Activated CD8-positive, alpha-beta memory T cell treated with anti-CD3 and anti-CD28 coated beads, Interleukin-2, amount 50 U/mL, for 1 hour (primary cell): ENCODE data around the gene TIMD4.

Experiments
- DNase-seq: peaks from one replicate; pipeline ENCODE4 v3.0.0-alpha.2; 2020; ENCODE audit errors: extremely low read depth

TIMD4 gene

DNA sequence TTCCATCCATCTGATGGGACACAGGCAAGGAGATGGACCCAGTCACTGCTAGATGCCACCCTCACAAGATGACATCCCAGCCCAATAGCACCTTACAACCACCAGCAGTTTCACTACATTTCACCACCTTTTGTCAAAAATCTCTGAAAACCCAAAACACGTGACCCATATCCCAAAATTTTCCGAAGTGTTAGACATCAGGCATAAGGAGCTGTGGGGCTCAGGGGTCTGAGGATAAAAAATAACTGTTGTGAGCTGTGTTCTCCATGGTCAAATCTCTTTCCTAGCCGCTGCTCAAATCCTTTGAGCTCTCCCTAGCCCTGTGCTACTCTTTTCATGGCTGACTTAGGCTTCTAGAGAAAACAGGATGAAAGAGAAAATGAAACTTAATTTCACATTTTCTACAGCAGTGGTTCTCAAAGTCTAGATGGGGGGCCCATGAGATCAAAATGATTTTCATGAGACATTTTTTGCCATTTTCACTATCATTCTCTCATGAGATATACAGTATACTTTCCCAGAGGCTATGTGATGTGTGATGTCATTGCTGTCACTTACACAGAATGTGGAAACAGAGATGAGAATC, 40.7 kb downstream of the TIMD4 start:
- no peak for DNase-seq

GRCh38 chr5:156920861-156921431, 42.1 kb downstream of the TIMD4 start:
- DNase-seq, result no peak

DNA sequence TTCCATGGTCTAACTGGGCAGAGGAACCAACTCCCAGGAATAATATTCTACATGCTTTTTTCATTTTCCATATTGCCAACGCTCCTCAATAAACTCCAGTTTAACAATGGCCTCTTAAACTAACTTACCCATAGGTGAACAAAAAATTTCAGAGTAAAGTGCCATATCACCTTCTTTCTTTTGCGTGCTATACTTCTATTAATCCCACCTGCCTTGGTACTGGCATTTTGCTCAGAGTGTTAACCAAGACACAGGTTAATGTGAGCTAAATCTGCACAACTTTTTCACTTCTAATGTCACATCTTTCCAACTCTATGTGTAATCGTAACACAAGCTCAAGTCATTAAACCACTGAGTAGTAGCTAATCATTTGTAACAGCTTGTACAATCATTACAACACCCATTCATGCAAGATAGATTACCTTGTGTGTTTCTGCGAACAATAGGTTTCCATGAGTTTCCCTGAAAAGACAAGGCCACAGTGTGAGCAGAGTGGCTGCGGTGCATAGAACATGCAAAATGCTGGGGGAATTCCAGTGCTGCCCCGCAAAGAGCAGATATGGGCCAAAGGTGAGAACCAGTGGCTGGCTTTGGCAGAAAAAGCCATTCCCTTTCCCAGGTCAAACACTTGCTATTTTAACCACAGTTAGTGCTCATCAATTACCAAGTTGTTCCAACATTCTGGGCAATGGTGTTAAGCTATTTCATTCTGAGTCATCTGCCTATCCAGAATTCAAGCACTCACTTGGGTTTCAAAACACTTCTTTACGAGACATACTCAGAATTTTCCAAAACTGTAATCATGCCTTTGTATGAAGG, 42.8 kb downstream of the TIMD4 start:
- no peak for DNase-seq

GRCh38 chr5:156918311-156918845, 44.6 kb downstream of the TIMD4 start:
- no peak for DNase-seq

- no peak for DNase-seq
Measured at GRCh38 chr5:156914371-156914737, 48.7 kb downstream of the TIMD4 start.

DNA sequence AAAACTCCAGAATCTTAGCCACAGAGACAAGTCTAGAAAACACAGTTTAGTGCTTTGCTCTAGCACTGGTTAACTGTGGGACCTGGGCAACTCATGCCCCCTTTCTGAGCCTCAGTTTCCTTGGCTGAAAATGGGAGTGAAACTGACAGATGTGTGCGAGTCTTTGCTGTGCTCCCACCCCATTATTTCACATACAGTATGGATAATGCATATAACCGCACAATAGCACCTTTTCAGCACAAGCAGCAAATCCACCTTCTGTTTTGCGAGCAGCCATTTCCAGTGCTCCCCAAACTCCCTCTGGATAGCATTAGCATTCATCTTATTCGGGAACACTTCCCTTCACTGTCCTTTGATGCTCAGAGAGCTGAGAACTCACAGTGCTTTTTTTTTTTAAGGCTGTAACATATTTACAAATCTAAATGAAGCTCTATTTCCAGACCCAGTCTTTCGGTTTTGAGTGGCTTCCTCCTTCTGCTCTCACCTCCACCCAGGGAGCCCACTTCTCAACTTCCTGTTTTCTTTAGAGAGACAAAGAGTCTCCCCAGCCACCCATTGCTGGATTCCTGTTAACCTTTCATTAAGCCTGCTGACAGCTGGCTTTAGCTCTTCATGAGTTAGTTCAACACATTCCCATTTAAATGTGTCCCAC, 49.2 kb downstream of the TIMD4 start:
- DNase-seq, result no peak

DNA sequence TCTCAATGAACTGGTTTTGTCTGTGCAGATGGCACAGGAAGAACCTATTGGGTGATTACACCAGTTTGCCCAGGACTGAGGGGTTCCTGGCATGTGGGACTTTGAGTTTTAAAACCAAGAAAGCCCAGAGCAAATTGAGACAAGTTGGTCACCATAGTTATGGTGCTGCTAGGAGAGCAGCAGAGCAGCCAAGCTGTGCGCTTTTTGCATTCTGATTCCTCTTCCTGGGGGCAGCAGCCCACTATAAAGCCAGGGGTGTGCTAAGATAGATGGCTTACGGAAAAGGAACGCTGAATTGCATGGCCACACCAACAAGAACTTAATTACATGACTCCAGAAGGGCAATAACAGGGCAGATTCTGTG, 49.7 kb downstream of the TIMD4 start:
- DNase-seq, result no peak

DNA sequence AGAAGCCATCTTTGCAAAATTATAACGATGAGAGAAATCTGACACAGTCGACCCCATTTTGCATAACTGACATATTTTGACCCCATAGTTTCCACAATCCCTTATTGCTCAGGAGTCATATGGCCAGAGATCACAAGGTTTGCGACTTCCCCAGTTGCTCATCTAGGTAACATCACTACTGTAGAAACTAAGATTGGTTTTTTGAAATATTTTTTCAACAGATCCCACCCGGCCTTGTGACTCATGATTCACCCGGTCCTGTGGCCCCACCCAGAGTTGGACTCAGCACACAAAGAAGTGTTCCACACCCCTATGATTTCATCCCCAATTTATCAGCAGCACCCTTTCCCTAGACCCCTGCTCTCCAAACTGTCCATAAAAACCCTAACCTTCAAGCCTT, 50.2 kb downstream of the TIMD4 start:
- no peak for DNase-seq

GRCh38 chr5:156909180-156909579, 53.8 kb downstream of the TIMD4 start:
- no peak for DNase-seq

GRCh38 chr5:156907667-156908066, 55.4 kb downstream of the TIMD4 start:
- no peak for DNase-seq

GRCh38 chr5:156906807-156907206, 56.2 kb downstream of the TIMD4 start:
- no peak for DNase-seq

- DNase-seq, result no peak
Measured at GRCh38 chr5:156896546-156896945, 66.5 kb downstream of the TIMD4 start.

DNA sequence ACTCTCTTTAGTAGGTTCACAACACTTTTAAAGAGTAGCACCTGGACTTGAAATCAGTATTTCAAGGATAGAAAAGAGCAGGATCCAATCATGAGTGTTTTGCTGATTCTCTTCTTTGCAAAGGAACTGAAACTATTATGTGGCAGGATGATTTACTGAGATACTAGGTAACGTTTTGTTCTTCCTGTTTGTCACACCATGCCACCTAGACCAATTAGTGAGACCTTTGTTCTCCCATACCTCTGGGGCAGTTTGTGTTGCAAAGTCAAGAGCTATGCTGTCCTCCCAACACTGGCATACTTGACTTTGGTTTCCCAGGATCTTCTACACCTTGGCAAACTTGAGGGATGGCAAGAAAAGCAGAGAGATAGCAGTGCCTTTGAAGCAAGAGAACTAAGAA, 69.5 kb downstream of the TIMD4 start:
- DNase-seq, result no peak

DNA sequence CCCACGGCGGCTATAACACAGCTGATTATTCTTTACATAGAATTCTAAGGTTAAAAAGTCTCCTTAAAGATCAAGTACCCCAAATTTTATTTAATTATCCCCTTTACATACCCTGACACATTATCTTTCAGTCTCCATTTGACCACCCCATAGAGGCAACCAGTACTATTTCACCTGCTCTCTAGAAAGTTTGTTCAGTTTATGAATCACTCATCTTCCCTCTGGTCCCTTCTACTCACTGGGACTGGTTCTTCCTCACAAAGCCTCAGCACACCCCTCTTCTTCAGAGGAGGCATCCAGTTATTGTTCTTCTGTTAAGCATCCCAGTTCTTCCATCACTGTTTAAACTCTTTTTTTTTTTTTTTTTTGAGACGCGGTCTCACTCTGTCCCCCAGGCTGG, 70.2 kb downstream of the TIMD4 start:
- DNase-seq, result no peak

DNA sequence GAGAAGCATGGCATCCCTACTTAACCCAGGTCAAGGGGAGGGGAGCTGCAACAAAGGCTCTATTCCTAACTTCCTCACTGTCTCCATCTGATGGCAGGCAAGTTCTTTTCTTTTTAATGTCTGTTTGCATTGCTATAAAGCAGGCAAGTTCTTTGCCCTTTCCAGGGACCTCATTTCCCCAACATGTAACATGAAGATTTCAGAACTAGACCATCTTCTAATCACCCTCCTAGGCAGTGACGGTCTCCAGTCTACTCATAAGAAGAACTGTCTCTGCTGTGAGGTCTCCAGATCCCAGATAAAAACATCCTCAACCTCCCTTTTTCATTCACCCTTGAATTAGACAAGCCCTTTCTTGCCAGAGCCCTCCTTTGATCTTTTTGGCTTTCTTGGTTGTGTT, 70.8 kb downstream of the TIMD4 start:
- DNase-seq, result no peak

DNA sequence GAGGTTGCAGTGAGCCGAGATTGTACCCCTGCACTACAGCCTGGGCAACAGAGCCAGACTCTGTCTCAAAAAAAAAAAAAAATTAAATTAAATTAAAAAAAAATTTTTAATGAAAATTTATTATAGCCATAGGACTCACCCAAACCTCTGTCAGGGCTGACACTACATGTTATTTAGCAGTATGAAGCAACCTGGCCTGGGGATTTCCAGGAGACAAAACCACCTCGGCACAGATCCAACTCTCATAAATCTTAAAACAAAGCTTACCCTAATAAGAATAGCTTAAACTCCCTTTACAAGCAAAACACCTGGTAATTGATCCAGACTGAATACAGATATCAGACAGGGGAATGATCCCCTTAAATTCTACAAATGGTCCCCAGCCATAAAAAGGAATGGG, 74.5 kb downstream of the TIMD4 start:
- DNase-seq, result no peak

- DNase-seq, result no peak
Measured at GRCh38 chr5:156883316-156883875, 79.6 kb downstream of the TIMD4 start.

GRCh38 chr5:156879665-156880285, 83.3 kb downstream of the TIMD4 start:
- DNase-seq, result no peak

DNA sequence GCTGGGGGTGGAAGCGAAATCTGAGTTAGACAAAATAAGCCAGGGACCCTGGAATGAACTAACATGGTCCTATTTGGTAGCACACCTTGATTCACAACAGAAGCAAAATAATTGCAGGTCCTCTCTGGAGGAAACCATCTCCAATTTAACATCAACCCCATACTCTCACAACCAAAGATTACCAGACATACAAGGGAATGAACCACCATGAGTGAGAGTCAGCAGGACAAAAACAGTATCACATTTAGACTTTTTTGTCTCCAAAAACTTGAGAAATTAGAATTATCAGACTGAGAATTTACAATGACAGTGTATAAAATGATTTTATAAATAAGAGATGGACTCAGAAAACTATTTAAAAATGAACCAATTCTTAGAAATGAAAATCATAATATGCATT, 91.8 kb downstream of the TIMD4 start:
- no peak for DNase-seq

GRCh38 chr5:156870498-156870839, 92.6 kb downstream of the TIMD4 start:
- DNase-seq, result no peak
